Measurements from ENCODE around the gene NECAB2. TPM values are rescaled to one million over a fixed set of nuclear protein-coding genes. Genes with fewer than 3 reads are reported as not detected.

The NECAB2 gene
- under 1 TPM in 1 of 2 donors, not detected in 1; 0.58 TPM for total RNA-seq

GRCh38 chr16:83967838-83968305 is at the start of gene NECAB2:
Gene NECAB2, plus strand, starts transcription at chr16:83968244. Its CDS starts 405 bp downstream, at chr16:83968649.
- H3K27ac Mint-ChIP-seq: no peak within 1 kb of the TSS
- peaks cover 20% of the 10 kb centered on the region for H3K27me3 Mint-ChIP-seq (ENCODE audit: low read depth)
- no peaks in the 10 kb centered on the region for H3K36me3 Mint-ChIP-seq (ENCODE audit: insufficient read depth in 2 of 2)
- no peaks in the 10 kb centered on the region for H3K4me1 Mint-ChIP-seq (ENCODE audit: low read depth)
- peak; percentile 53 to 60 for DNase-seq
- peak; percentile 49 to 67 for ATAC-seq (replicated peaks in 1 of 2)
- H3K9me3 Mint-ChIP-seq: no peaks in the 10 kb centered on the region
- H3K4me3 Mint-ChIP-seq: peak within 1 kb of the TSS; percentile 60 to 73

- Mint-ChIP-seq H3K27ac (no peak overlapping the region), H3K4me3 (no peak overlapping the region), H3K9me3 (peaks cover 0 to 1% of the 10 kb centered on the region in 2 donors), H3K4me1 (ENCODE audit: low read depth) (no peaks in the 10 kb centered on the region), H3K27me3 (ENCODE audit: low read depth) (no peaks in the 10 kb centered on the region), H3K36me3 (ENCODE audit: insufficient read depth in 2 of 2) (peaks cover 0 to 15% of the 10 kb centered on the region in 2 donors)
- no peak for DNase-seq
- ATAC-seq (replicated peaks in 1 of 2): no peak
These were observed 47.1 kb upstream of the NECAB2 start for GRCh38 chr16:83920894-83921491.

- DNase-seq: no peak
- H3K27ac Mint-ChIP-seq: no peak overlapping the region
- no peaks in the 10 kb centered on the region for H3K9me3 Mint-ChIP-seq
- H3K36me3 Mint-ChIP-seq (ENCODE audit: insufficient read depth in 2 of 2): peaks cover 0 to 8% of the 10 kb centered on the region in 2 donors
- no peaks in the 10 kb centered on the region for H3K4me1 Mint-ChIP-seq (ENCODE audit: low read depth)
- H3K4me3 Mint-ChIP-seq: no peak overlapping the region
- no peaks in the 10 kb centered on the region for H3K27me3 Mint-ChIP-seq (ENCODE audit: low read depth)
- ATAC-seq (replicated peaks in 1 of 2): no peak
These were observed 44.3 kb upstream of the NECAB2 start for GRCh38 chr16:83923581-83924365.

- Mint-ChIP-seq H3K36me3 (ENCODE audit: insufficient read depth in 2 of 2) (peaks cover 0 to 2% of the 10 kb centered on the region in 2 donors), H3K27ac (no peak overlapping the region)
These were observed 43.4 kb upstream of the NECAB2 start for GRCh38 chr16:83924686-83925085.

GRCh38 chr16:83925095-83925905 is 42.7 kb upstream of the NECAB2 start:
- Mint-ChIP-seq H3K4me3 (no peak overlapping the region), H3K27me3 (ENCODE audit: low read depth) (no peaks in the 10 kb centered on the region), H3K4me1 (ENCODE audit: low read depth) (no peaks in the 10 kb centered on the region), H3K9me3 (no peaks in the 10 kb centered on the region), H3K36me3 (ENCODE audit: insufficient read depth in 2 of 2) (no peaks in the 10 kb centered on the region), H3K27ac (no peak overlapping the region)
- DNase-seq (no peak), ATAC-seq (replicated peaks in 1 of 2) (no peak)

More at GRCh38 chr16:83924686-83925085, 43.4 kb upstream of the NECAB2 start:
- Mint-ChIP-seq H3K27me3 (ENCODE audit: low read depth) (no peaks in the 10 kb centered on the region), H3K9me3 (no peaks in the 10 kb centered on the region), H3K4me1 (ENCODE audit: low read depth) (no peaks in the 10 kb centered on the region), H3K4me3 (no peak overlapping the region)
- DNase-seq: no peak
- no peak for ATAC-seq (replicated peaks in 1 of 2)

GRCh38 chr16:83925957-83926725 is 41.9 kb upstream of the NECAB2 start:
- no peaks in the 10 kb centered on the region for H3K4me1 Mint-ChIP-seq (ENCODE audit: low read depth)
- H3K9me3 Mint-ChIP-seq: no peaks in the 10 kb centered on the region
- H3K27me3 Mint-ChIP-seq (ENCODE audit: low read depth): no peaks in the 10 kb centered on the region
- ATAC-seq (replicated peaks in 1 of 2): no peak
- no peak overlapping the region for H3K4me3 Mint-ChIP-seq
- H3K27ac Mint-ChIP-seq: no peak overlapping the region
- H3K36me3 Mint-ChIP-seq (ENCODE audit: insufficient read depth in 2 of 2): no peaks in the 10 kb centered on the region
- no peak for DNase-seq

- H3K27ac Mint-ChIP-seq: no peak overlapping the region
- H3K36me3 Mint-ChIP-seq (ENCODE audit: insufficient read depth in 2 of 2): no peaks in the 10 kb centered on the region
- no peaks in the 10 kb centered on the region for H3K27me3 Mint-ChIP-seq (ENCODE audit: low read depth)
- H3K9me3 Mint-ChIP-seq: no peaks in the 10 kb centered on the region
- H3K4me1 Mint-ChIP-seq (ENCODE audit: low read depth): no peaks in the 10 kb centered on the region
- DNase-seq (peak; percentile 63 to 70), ATAC-seq (replicated peaks in 1 of 2) (peak; percentile 71 to 74)
- no peak overlapping the region for H3K4me3 Mint-ChIP-seq
These were observed 41.2 kb upstream of the NECAB2 start for GRCh38 chr16:83926726-83927397.

- Mint-ChIP-seq H3K36me3 (ENCODE audit: insufficient read depth in 2 of 2) (no peaks in the 10 kb centered on the region), H3K9me3 (no peaks in the 10 kb centered on the region), H3K27ac (no peak overlapping the region), H3K4me1 (ENCODE audit: low read depth) (no peaks in the 10 kb centered on the region), H3K27me3 (ENCODE audit: low read depth) (no peaks in the 10 kb centered on the region), H3K4me3 (no peak overlapping the region)
- DNase-seq (no peak), ATAC-seq (replicated peaks in 1 of 2) (no peak)
These were observed 39.5 kb upstream of the NECAB2 start for GRCh38 chr16:83928341-83929055.

GRCh38 chr16:83929811-83930555 is 38.1 kb upstream of the NECAB2 start:
- no peaks in the 10 kb centered on the region for H3K9me3 Mint-ChIP-seq
- no peak overlapping the region for H3K27ac Mint-ChIP-seq
- H3K36me3 Mint-ChIP-seq (ENCODE audit: insufficient read depth in 2 of 2): no peaks in the 10 kb centered on the region
- no peak for ATAC-seq (replicated peaks in 1 of 2)
- no peak overlapping the region for H3K4me3 Mint-ChIP-seq
- no peaks in the 10 kb centered on the region for H3K27me3 Mint-ChIP-seq (ENCODE audit: low read depth)
- H3K4me1 Mint-ChIP-seq (ENCODE audit: low read depth): no peaks in the 10 kb centered on the region
- no peak for DNase-seq

- H3K9me3 Mint-ChIP-seq: no peaks in the 10 kb centered on the region
- no peak overlapping the region for H3K27ac Mint-ChIP-seq
- no peak for ATAC-seq (replicated peaks in 1 of 2)
- H3K27me3 Mint-ChIP-seq (ENCODE audit: low read depth): no peaks in the 10 kb centered on the region
- H3K4me3 Mint-ChIP-seq: no peak overlapping the region
- no peak for DNase-seq
- no peaks in the 10 kb centered on the region for H3K4me1 Mint-ChIP-seq (ENCODE audit: low read depth)
- H3K36me3 Mint-ChIP-seq (ENCODE audit: insufficient read depth in 2 of 2): no peaks in the 10 kb centered on the region
These were observed 37.1 kb upstream of the NECAB2 start for GRCh38 chr16:83930730-83931500.

- Mint-ChIP-seq H3K4me3 (no peak overlapping the region), H3K27ac (no peak overlapping the region), H3K36me3 (ENCODE audit: insufficient read depth in 2 of 2) (no peaks in the 10 kb centered on the region), H3K4me1 (ENCODE audit: low read depth) (no peaks in the 10 kb centered on the region), H3K9me3 (no peaks in the 10 kb centered on the region), H3K27me3 (ENCODE audit: low read depth) (no peaks in the 10 kb centered on the region)
- no peak for ATAC-seq (replicated peaks in 1 of 2)
- no peak for DNase-seq
These were observed 36.5 kb upstream of the NECAB2 start for GRCh38 chr16:83931556-83931955.
